HepG2 (cell line): Measurements from ENCODE around the gene MAN1C1. TPM values are rescaled to one million over a fixed set of nuclear protein-coding genes. Genes with fewer than 3 reads are reported as not detected.

ENCODE experiments used
- ATAC-seq: fragments of 200-7000 bp; cut with Tn5 transposase; 3 replicates; pipeline ENCODE4 v1.9.1; 2020; ENCODE audit warnings: mild to moderate bottlenecking, moderate library complexity
- Bru-seq: library from RNA; stranded (reverse); fragments of 400-500 nt; gene quantifications from one replicate; lab custom pipeline; 2021; lab: Mats Ljungman, UMichigan
- BruChase-seq, 2 experiments: library from RNA; stranded (reverse); fragments of 400-500 nt; gene quantifications; one replicate each; lab custom pipeline; 2021; lab: Mats Ljungman, UMichigan
- BruUV-seq: library from RNA; stranded (reverse); fragments of 400-500 nt; replicated peaks from 2 replicates; lab custom pipeline; 2021; lab: Mats Ljungman, UMichigan
- CTCF ChIA-PET: fragments of 300-600 bp; formaldehyde crosslinking; extraction: SDS; loops from one replicate; lab custom pipeline; 2021; ENCODE audit warnings: low total read pairs, inconsistent platforms, low intra/inter-chr PET ratio; lab: Yijun Ruan, JAX
- POLR2A ChIA-PET: fragments of 350-600 bp; sonication (Branson Sonifier 250); formaldehyde crosslinking; loops from one replicate; lab custom pipeline; 2020; ENCODE audit warnings: antibody characterized with exemption, inconsistent platforms; lab: Yijun Ruan, JAX
- DNase-seq: peaks from one replicate; pipeline ENCODE4 v3.0.0-alpha.2; 2015; ENCODE audit warnings: low spot score
- FAIRE-seq: peaks from 3 replicates; lab custom pipeline; 2011; peaks lifted over from hg19 to GRCh38; lab: Jason Lieb, UNC
- H2AFZ ChIP-seq: one replicate; pipeline ENCODE4 v1.6.1; 2011; ENCODE audit warnings: low read length, inconsistent platforms
- H3K27ac ChIP-seq: fragments of 300-600 bp; 3 replicates; pipeline ENCODE4 v1.8.0; 2011; ENCODE audit warnings: mixed run types, mild to moderate bottlenecking, mixed read lengths, low read length, inconsistent platforms; ENCODE audit not compliant: insufficient read depth; ENCODE audit errors: extremely low read length
- H3K27me3 ChIP-seq, 2 experiments: fragments of 200-600 bp in 1 of 2; 2 replicates in 1 of 2; 3 replicates in 1 of 2; pipeline versions ENCODE4 v1.6.0 to v1.8.0; 2011; ENCODE audit warnings: low read length in 2 of 2, mild to moderate bottlenecking in 2 of 2, moderate library complexity in 2 of 2, inconsistent platforms in 1 of 2; ENCODE audit not compliant: insufficient read depth in 2 of 2, control insufficient read depth in 1 of 2
- H3K36me3 ChIP-seq, 2 experiments: fragments of 200-600 bp in 1 of 2; replicated peaks in 1 of 2; 2 replicates in 1 of 2; 3 replicates in 1 of 2; pipeline versions ENCODE4 v1.5.1 to v1.8.0; 2011; ENCODE audit warnings: low read length in 2 of 2, inconsistent platforms in 1 of 2; ENCODE audit not compliant: insufficient read depth in 2 of 2, control insufficient read depth in 1 of 2
- H3K4me1 ChIP-seq: 2 replicates; pipeline ENCODE4 v1.5.1; 2012; ENCODE audit warnings: low read length, inconsistent platforms; ENCODE audit not compliant: insufficient read depth
- H3K4me2 ChIP-seq: 2 replicates; pipeline ENCODE4 v1.6.0; 2011; ENCODE audit warnings: low read depth, low read length, inconsistent platforms
- H3K4me3 ChIP-seq, 3 experiments: fragments of 200-600 bp in 1 of 3; sonication (generic), shearing (Covaris generic) in 1 of 3; replicated peaks in 1 of 3; 2 replicates each; pipeline ENCODE4 v1.5.1; 2011 to 2016; ENCODE audit warnings: low read length in 3 of 3, inconsistent platforms in 2 of 3, low read depth in 2 of 3, mild to moderate bottlenecking in 2 of 3, control low read depth in 1 of 3, mixed read lengths in 1 of 3; ENCODE audit not compliant: insufficient read depth in 1 of 3
- H3K79me2 ChIP-seq: one replicate; pipeline ENCODE4 v1.6.1; 2011; ENCODE audit warnings: low read length, inconsistent platforms; ENCODE audit not compliant: insufficient read depth
- H3K9ac ChIP-seq: 2 replicates; pipeline ENCODE4 v1.6.0; 2011; ENCODE audit warnings: mild to moderate bottlenecking, low read depth, low read length, inconsistent platforms; ENCODE audit not compliant: insufficient read depth
- H3K9me3 ChIP-seq: 2 replicates; pipeline ENCODE4 v1.5.1; 2012; ENCODE audit warnings: mild to moderate bottlenecking, low read length
- H4K20me1 ChIP-seq: 2 replicates; pipeline ENCODE4 v1.6.0; 2011; ENCODE audit warnings: inconsistent platforms, mild to moderate bottlenecking, low read length, moderate library complexity; ENCODE audit not compliant: insufficient read depth
- ARNT2 ChIP-seq: sonication (generic); formaldehyde crosslinking; IDR thresholded peaks from 2 replicates; pipeline ENCODE4 v1.8.0; 2022; ENCODE audit warnings: mild to moderate bottlenecking, low read depth, missing genetic modification reagents, moderate library complexity
- ELF1 ChIP-seq: sonication (generic); formaldehyde crosslinking; IDR thresholded peaks from 2 replicates; pipeline ENCODE4 v1.4.0; 2020; ENCODE audit warnings: missing genetic modification reagents
- FOXP1 ChIP-seq, 2 experiments: fragments of 450-650 bp in 1 of 2; IDR thresholded peaks; 2 replicates each; pipeline ENCODE4 v1.6.1; 2017 to 2018; ENCODE audit warnings: antibody characterized with exemption in 1 of 2
- HOXA9 ChIP-seq: sonication (generic); formaldehyde crosslinking; IDR thresholded peaks from 2 replicates; pipeline ENCODE4 v1.8.1; 2022; ENCODE audit warnings: missing genetic modification reagents, mild to moderate bottlenecking, moderate library complexity, borderline replicate concordance
- IKZF5 ChIP-seq: IDR thresholded peaks from 2 replicates; pipeline ENCODE4 v1.6.1; 2018; ENCODE audit warnings: missing genetic modification reagents, mild to moderate bottlenecking, missing compliant biosample characterization
- KDM5A ChIP-seq: fragments of 200-600 bp; sonication (generic); IDR thresholded peaks from 2 replicates; pipeline ENCODE4 v1.7.0; 2018; ENCODE audit warnings: antibody characterized with exemption, mild to moderate bottlenecking, low read length, borderline replicate concordance
- RXRB ChIP-seq: IDR thresholded peaks from 2 replicates; pipeline ENCODE4 v1.6.1; 2016; ENCODE audit warnings: borderline replicate concordance, missing genetic modification reagents, missing compliant biosample characterization
- SRSF1 ChIP-seq: fragments of 200-400 bp; formaldehyde crosslinking; optimal IDR thresholded peaks from 2 replicates; pipeline ENCODE3; 2017; ENCODE audit warnings: mild to moderate bottlenecking, low read depth, low read length, moderate library complexity
- ZBTB7B ChIP-seq: sonication (generic); formaldehyde crosslinking; IDR thresholded peaks from 2 replicates; pipeline ENCODE4 v1.4.0; 2020; ENCODE audit warnings: missing genetic modification reagents
- ZNF251 ChIP-seq: sonication (generic); formaldehyde crosslinking; IDR thresholded peaks from 2 replicates; pipeline ENCODE4 v1.9.0; 2021; ENCODE audit warnings: mild to moderate bottlenecking, missing genetic modification reagents
- ZNF281 ChIP-seq: sonication (generic); formaldehyde crosslinking; IDR thresholded peaks from 2 replicates; pipeline ENCODE4 v1.4.0; 2020; ENCODE audit warnings: missing genetic modification reagents, borderline replicate concordance
- ZNF432 ChIP-seq: sonication (generic); formaldehyde crosslinking; IDR thresholded peaks from 2 replicates; pipeline ENCODE4 v1.5.0; 2020; ENCODE audit warnings: missing genetic modification reagents, mild to moderate bottlenecking, borderline replicate concordance
- ZNF547 ChIP-seq: sonication (generic); formaldehyde crosslinking; IDR thresholded peaks from 2 replicates; pipeline ENCODE4 v1.5.1; 2020; ENCODE audit warnings: mild to moderate bottlenecking, missing genetic modification reagents
- WGBS: methylation state at CpG from one replicate; pipeline ENCODE4 v1.1.6; 2017; ENCODE audit warnings: low lambda C conversion rate; 5-methylcytosine and 5-hydroxymethylcytosine counted together
- in situ Hi-C: cut with HindIII; loops from 2 replicates; pipeline ENCODE4 v1.10.0; 2017; ENCODE audit warnings: low pct_unique_long_range_greater_than_20kb; ENCODE audit not compliant: extremely low pct_ligation_motif_present
- intact Hi-C: fragments of 100-400 bp; cut with micrococcal nuclease; formaldehyde crosslinking; loops from one replicate; pipeline ENCODE4 v1.10.0; 2022; ENCODE audit not compliant: unreplicated experiment
- long read RNA-seq, 2 experiments: library from RNA in 1 of 2; library from polyadenylated mRNA in 1 of 2; stranded (forward) in 1 of 2; unstranded in 1 of 2; transcript quantifications; one replicate each; pipeline ENCODE4 v2.0.0, GENCODE V29; 2019 to 2022
- polyA minus RNA-seq, 3 experiments: library from RNA; depleted of rRNA, polyadenylated mRNA; stranded (reverse); fragments of >200 nt; gene quantifications; 2 replicates each; pipeline ENCODE4 v1.2.3, GENCODE V29; 2011; ENCODE audit warnings: low replicate concordance in 1 of 3
- polyA plus RNA-seq, 8 experiments: library from polyadenylated mRNA; depleted of rRNA in 3 of 8; stranded (reverse) in 7 of 8; unstranded in 1 of 8; fragments of >200 nt; fragmentation: Illumina TruSeq in 4 of 8; extraction: Trizol in 4 of 8; gene quantifications; 2 replicates each; pipeline versions ENCODE4 v1.2.1 to v1.2.3, GENCODE V29; 2011 to 2016; ENCODE audit warnings: low read depth in 4 of 8, missing spikeins in 1 of 8, mixed read lengths in 1 of 8; ENCODE audit not compliant: insufficient read depth in 1 of 8
- total RNA-seq, 5 experiments: library from RNA; depleted of rRNA; stranded (reverse); fragments of >200 nt; fragmentation: Illumina TruSeq; extraction: Trizol; gene quantifications; 2 replicates each; pipeline ENCODE4 v1.2.3, GENCODE V29; 2016; ENCODE audit warnings: low read depth in 1 of 5

The MAN1C1 gene
- total RNA-seq (2016; rRNA removed; fragmentation: Illumina TruSeq; extraction: Trizol) (0.15 and 0.49 TPM in 2 replicates), polyA plus RNA-seq (2011; rRNA removed) (0.18 and 0.39 TPM in 2 replicates), polyA minus RNA-seq (2011; rRNA and poly(A)+ RNA removed; ENCODE audit: low replicate concordance) (0.16 and 0.40 TPM in 2 replicates), Bru-seq, nascent RNA (percentile 12 among the genes with signal in this experiment), BruChase-seq, experiment 1, labeled RNA remaining after a 6-hour chase (percentile 11 among the genes with signal in this experiment), BruChase-seq, experiment 2, labeled RNA remaining after a 2-hour chase (percentile 10 among the genes with signal in this experiment)
- total RNA-seq (2016; cell fraction: cytosol; rRNA removed; fragmentation: Illumina TruSeq; extraction: Trizol; ENCODE audit: low read depth) = 0.26 and 0.30 TPM in 2 replicates
- 0.32 and 0.39 TPM in 2 replicates for total RNA-seq (2016; cell fraction: insoluble cytoplasmic fraction; rRNA removed; fragmentation: Illumina TruSeq; extraction: Trizol)
- total RNA-seq (2016; cell fraction: membrane; rRNA removed; fragmentation: Illumina TruSeq; extraction: Trizol) = 0.31 and 0.69 TPM in 2 replicates
- total RNA-seq (2016; cell fraction: nucleus; rRNA removed; fragmentation: Illumina TruSeq; extraction: Trizol) = 0.25 and 0.50 TPM in 2 replicates
- polyA plus RNA-seq (2011; cell fraction: cytosol; rRNA removed) = 0.30 and 0.31 TPM in 2 replicates
- 0.23 and 0.45 TPM in 2 replicates for polyA plus RNA-seq (2011; cell fraction: nucleus; rRNA removed)
- polyA plus RNA-seq (2012) = 0.08 and 0.34 TPM in 2 replicates
- 0.11 and 0.33 TPM in 2 replicates for polyA plus RNA-seq (2016; cell fraction: cytosol; fragmentation: Illumina TruSeq; extraction: Trizol; ENCODE audit: low read depth)
- polyA plus RNA-seq (2016; cell fraction: insoluble cytoplasmic fraction; fragmentation: Illumina TruSeq; extraction: Trizol; ENCODE audit: low read depth) = 0.90 and 1.0 TPM in 2 replicates
- 0.25 and 0.31 TPM in 2 replicates for polyA plus RNA-seq (2016; cell fraction: membrane; fragmentation: Illumina TruSeq; extraction: Trizol; ENCODE audit: low read depth)
- polyA plus RNA-seq (2016; cell fraction: nucleus; fragmentation: Illumina TruSeq; extraction: Trizol; ENCODE audit: insufficient read depth, low read depth) = 0.79 TPM in 1 of 2 replicates, not detected in the other
- polyA minus RNA-seq (2011; cell fraction: cytosol; rRNA and poly(A)+ RNA removed) = not detected in 2 replicates
- polyA minus RNA-seq (2011; cell fraction: nucleus; rRNA and poly(A)+ RNA removed) = 0.26 TPM in 1 of 2 replicates, not detected in the other
- long read RNA-seq, experiment 1 = 0 reads
- long read RNA-seq, experiment 2, partial matches to known transcripts = 1 of 2 reads
- long read RNA-seq, experiment 2, other reads (novel, unspliced or antisense) = 1 of 2 reads

- WGBS = 0% methylated on average over 9 of the region's 116 CpGs
- ChIA-PET POLR2A (no interaction called here), CTCF (no interaction called here)
- Histone ChIP-seq H3K27ac (no peak within 1 kb of the TSS), H3K4me2 (peak within 1 kb of the TSS; percentile 92), H3K27me3 (peaks cover 12 to 45% of the 10 kb centered on the region in 2 experiments), H3K9me3 (no peaks in the 10 kb centered on the region), H4K20me1 (no peaks in the 10 kb centered on the region), H3K9ac (peak within 1 kb of the TSS; percentile 21; the same call in 1 of the 2 replicates), H3K4me1 (peaks cover 11% of the 10 kb centered on the region), H3K79me2 (no peaks in the 10 kb centered on the region), H2AFZ (no peak within 1 kb of the TSS), H3K4me3 (peak within 1 kb of the TSS; percentile 58 to 75 (median 61)), H3K36me3 (no peaks in the 10 kb centered on the region)
- BruUV-seq = no TSS peak
- peak; percentile 71 for DNase-seq
- ATAC-seq = peak; percentile 89
- intact Hi-C loops = loop anchor here (5.0 kb wide), 1 partner anchor 181 kb away; no protein-coding TSS in a partner anchor
- no peak for FAIRE-seq
- in situ Hi-C loops = loop anchor here (25.0 kb wide), 1 partner anchor 196 kb away; the partner anchor contains the start of genes MTFR1L and SELENON
- TF ChIP-seq KDM5A (no peak), ZNF432 (CRISPR knock-in tag) (no peak), HOXA9 (no peak), ZNF281 (CRISPR knock-in tag) (no peak), ZNF251 (no peak), ZBTB7B (CRISPR knock-in tag) (peak; percentile 71), RXRB (CRISPR knock-in tag) (0 out of 2 replicates have a peak, but pooled peaks have one; percentile 23), ZNF547 (CRISPR knock-in tag) (no peak), IKZF5 (CRISPR knock-in tag) (0 out of 2 replicates have a peak, but pooled peaks have one; percentile 25), ELF1 (CRISPR knock-in tag) (no peak), FOXP1 (IDR thresholded peaks at IDR 0.05) (no peak), FOXP1 (CRISPR knock-in tag; IDR thresholded peaks at IDR 0.05) (no peak), ARNT2 (0 out of 2 replicates have a peak, but pooled peaks have one; percentile 19), SRSF1 (no peak)
These were observed at the start of gene MAN1C1 for GRCh38 chr1:25616095-25616986. Gene MAN1C1, plus strand, starts transcription at chr1:25616791. Its CDS starts 1,007 bp downstream, at chr1:25617798.
